Stimulated activated CD8-positive, alpha-beta memory T cell treated with anti-CD3 and anti-CD28 coated beads, Interleukin-7, amount 100 ng/mL, for 48 hours (primary cell): Measurements from ENCODE around the gene PPP1R36.
"Not testable (repeated sequence)": the region's sequence is repeated elsewhere in the genome, so short reads cannot be mapped to it uniquely, and the experiment has no call there.

ENCODE experiments used
- DNase-seq, 2 donors: peaks; one replicate each; pipeline ENCODE4 v3.0.0-alpha.2; 2020; ENCODE audit warnings: low read depth in 1 of 2; ENCODE audit errors: extremely low read depth in 1 of 2

Gene PPP1R36

DNA sequence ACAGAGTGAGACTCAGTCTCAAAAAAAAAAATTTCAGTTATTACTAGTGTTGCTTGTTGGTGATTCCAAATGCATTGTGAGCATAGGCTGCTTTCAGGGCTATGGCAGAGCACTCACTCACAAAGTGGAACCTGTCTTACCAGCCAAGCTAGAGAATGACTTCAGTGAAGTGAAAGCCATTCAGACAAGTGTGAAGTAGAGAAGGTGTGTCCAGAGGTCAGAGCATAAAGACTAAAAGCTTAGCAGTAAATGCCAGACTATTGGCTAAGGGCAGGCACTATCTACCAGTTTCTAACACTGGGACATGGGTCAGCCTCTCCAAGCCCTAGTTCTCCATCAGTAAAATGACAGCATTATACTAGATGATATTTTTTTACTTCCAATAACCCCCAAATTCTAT, 12.7 kb downstream of the PPP1R36 start:
- no peak for DNase-seq

GRCh38 chr14:64563696-64564095, 13.9 kb downstream of the PPP1R36 start:
- no peak for DNase-seq

GRCh38 chr14:64566651-64567122, 16.9 kb downstream of the PPP1R36 start:
- DNase-seq = no peak

DNA sequence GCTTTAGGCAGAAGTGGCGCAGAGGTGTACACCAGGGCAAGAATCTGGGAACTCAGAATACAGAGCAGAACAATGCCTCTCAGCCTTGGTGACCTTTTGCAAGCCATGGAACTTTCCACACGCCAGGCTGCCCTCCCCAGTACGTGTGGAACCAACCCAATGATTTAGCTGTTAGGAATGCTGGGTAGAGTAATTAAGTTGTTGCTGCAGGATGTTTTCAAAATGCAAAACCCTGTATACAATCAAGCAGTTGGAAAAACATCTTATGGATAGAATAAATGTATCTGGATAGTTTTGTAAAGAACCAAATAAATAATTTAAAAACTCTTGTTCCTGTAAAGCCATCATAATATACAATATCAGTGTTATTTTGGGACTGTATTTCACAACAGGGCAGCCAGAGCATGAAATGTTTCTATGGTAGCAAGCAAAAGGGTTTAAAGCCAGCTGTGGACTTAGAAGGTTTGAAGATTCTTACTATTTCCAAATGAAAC, 19.4 kb downstream of the PPP1R36 start:
- DNase-seq = no peak

GRCh38 chr14:64569646-64570045, 19.9 kb downstream of the PPP1R36 start:
- not testable (repeated sequence) for DNase-seq

GRCh38 chr14:64572386-64573104, 22.8 kb downstream of the PPP1R36 start:
- DNase-seq = no peak

- DNase-seq = no peak
These were observed 23.3 kb downstream of the PPP1R36 start for GRCh38 chr14:64573109-64573508.

GRCh38 chr14:64574371-64575107, 24.8 kb downstream of the PPP1R36 start:
- no peak for DNase-seq

DNA sequence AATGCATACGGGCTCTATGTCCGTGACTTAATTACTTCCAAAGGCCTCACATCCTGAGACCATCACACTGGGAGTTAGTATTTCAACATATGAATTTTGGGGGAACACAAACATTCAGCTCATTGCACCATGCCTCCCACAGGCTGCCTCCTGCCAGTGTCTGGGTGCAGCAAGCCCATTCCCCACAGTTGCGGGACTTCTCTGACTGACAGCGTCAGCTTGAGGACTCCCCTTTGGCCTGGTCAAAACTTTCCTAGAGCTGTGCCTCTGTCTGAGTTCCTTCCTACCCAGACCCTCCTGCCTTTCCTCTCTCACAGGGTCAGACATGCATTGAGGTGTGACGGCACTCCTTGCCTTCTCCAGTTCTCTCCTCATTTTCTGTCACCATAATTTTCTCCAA, 27.4 kb downstream of the PPP1R36 start:
- DNase-seq = no peak

GRCh38 chr14:64580467-64580866, 30.7 kb downstream of the PPP1R36 start:
- no peak for DNase-seq

- no peak for DNase-seq
These were observed 31.6 kb downstream of the PPP1R36 start for GRCh38 chr14:64581363-64581762.

DNA sequence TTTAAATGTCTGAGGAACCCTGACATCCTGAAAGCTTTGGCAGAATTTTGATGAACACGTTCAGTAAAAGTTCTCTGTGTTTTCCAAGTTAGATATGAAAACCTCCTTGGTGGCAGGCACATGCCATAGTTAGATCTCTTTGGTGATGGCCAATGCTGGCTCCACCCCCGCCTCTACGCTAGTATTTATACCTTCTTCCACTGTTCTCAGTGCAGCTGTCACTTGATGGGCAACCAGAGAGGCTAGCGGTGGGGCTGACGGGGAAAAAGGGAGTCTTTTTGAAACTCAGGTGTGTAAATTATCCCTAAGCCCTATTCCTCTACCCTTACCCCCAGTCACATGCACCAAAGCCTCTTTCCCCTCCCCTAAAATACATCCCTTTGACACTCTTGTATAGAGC, 32.1 kb downstream of the PPP1R36 start:
- no peak for DNase-seq

- no peak for DNase-seq
These were observed 34.4 kb downstream of the PPP1R36 start for GRCh38 chr14:64584190-64584589.

GRCh38 chr14:64591809-64592208, 42.0 kb downstream of the PPP1R36 start:
- no peak for DNase-seq

DNA sequence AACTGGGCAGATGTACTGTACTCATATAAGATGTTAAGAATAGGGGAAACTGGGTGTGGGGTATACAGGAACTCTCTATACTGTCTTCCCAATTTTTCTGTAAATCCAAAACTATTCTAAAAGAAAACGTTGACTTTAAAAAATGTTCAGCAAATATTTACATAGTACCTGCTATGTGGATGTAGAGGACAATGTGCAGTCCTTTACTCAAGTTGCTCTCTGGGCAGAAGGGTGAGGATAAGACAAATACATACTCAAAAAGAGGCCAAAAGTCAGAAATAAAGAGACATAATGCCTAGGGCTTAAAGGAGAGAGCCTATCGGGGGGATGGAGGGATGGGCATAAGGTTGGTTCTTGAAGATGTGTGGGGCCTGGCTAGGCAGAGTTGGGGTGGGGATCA, 44.7 kb downstream of the PPP1R36 start:
- no peak for DNase-seq

DNA sequence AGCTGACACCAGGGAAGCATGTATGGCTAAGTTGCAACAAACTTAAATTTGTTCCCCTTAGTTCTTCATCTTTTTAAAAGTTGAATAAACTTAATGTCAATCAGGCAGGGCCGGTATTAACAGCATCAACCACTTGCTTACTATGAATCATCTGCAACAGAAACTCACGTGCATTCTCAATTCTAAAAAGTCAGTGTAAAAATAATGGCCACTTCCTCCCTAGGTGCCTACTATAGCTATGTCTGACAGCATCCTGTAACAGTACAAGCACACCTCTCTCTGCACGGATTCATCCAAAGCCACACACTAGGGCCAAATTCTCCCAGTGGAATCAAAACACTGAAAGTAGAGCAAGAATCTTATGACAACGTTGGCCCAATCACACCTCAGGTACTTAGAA, 48.6 kb downstream of the PPP1R36 start:
- DNase-seq = no peak

DNA sequence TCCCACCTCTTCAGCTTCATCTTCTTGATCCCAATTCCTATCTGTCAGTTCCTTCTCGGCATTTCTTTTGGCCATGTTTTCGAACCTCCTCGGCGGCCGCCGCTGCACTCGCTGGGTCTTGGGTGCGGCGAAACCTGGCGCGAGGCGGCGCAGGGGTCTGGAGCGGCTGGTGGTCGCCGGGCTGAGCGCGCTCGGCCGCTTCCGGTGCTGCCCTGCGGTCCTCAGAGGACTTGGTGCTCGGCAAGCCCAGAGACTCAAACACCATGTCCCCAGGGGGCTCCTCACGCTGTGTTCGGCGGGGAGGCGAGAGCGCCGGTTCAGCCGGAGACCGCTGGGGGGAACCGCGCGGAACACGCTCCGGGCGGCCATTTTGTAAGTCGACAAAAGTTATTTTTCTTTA, 51.8 kb downstream of the PPP1R36 start:
- DNase-seq = no peak

- no peak for DNase-seq
These were observed 53.1 kb downstream of the PPP1R36 start for GRCh38 chr14:64602826-64603225.

- no peak for DNase-seq
These were observed 54.2 kb downstream of the PPP1R36 start for GRCh38 chr14:64604001-64604400.

GRCh38 chr14:64604881-64605280, 55.1 kb downstream of the PPP1R36 start:
- no peak for DNase-seq

GRCh38 chr14:64605926-64606685, 56.3 kb downstream of the PPP1R36 start:
- no peak for DNase-seq
